ENCODE data around the gene USP21. TPM values are rescaled to one million over a fixed set of nuclear protein-coding genes. Genes with fewer than 3 reads are reported as not detected.

The USP21 gene
- total and polyA plus RNA-seq, 2 of the 13 experiments (the other 11 are each of a cell fraction or from before 2014, with no cell fraction given), result 10.1 to 33.1 TPM

DNA sequence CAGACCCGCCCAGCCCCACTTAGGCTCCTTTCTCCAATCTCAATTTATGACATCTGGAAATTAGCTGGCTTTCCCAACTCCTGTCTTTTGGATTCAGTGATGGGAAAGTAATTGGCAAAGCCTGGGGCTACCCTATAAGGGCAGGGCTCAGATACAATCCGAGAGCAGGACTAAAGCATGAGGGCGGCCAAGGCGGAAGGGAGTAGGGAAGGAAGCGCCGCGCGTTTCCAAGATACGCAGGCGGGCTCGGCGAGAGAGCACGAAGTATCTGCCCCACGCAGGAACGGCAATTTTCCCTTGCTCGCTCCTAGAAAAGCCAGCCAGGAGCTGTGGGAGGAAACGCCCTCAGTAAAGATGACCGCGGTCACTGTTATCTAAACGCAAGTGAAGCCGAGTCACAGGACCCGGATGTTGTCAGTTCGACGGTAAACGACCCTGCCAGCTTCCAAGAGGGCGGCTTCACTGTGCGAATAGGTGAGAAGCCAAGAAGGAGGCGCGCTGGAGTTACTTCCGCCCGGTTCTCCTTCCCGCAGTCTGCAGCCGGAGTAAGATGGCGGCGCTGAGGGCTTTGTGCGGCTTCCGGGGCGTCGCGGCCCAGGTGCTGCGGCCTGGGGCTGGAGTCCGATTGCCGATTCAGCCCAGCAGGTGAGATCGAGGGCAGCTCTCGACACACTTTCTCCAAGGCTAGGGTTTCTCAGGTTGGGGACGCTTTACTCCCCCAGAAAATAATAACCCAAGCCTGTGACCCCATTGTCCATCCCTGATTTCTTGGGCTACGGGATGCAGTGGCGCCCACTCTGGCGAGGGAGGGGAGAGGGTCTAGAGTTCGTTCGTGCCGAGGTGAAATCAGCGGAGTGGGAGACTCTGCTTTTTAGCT lies 42.8 kb downstream of the USP21 start, which contains the start of gene NDUFS2 (continued):
- TF ChIP-seq, protein P1, sequence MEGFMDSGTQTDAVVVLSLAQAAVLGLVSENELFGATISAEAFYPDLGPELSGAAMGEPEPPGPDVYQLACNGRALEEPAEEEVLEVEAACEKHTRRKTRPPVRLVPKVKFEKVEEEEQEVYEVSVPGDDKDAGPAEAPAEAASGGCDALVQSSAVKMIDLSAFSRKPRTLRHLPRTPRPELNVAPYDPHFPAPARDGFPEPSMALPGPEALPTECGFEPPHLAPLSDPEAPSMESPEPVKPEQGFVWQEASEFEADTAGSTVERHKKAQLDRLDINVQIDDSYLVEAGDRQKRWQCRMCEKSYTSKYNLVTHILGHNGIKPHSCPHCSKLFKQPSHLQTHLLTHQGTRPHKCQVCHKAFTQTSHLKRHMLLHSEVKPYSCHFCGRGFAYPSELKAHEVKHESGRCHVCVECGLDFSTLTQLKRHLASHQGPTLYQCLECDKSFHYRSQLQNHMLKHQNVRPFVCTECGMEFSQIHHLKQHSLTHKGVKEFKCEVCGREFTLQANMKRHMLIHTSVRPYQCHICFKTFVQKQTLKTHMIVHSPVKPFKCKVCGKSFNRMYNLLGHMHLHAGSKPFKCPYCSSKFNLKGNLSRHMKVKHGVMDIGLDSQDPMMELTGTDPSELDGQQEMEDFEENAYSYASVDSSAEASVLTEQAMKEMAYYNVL (CRISPR knock-in tag; IDR thresholded peaks at IDR 0.05; ENCODE audit: borderline replicate concordance), result no peak
- peak; percentile 48 for TF ChIP-seq HNRNPLL (IDR thresholded peaks at IDR 0.05; ENCODE audit: low read depth, low read length, poor library complexity, severe bottlenecking)
- TF ChIP-seq, protein P2, sequence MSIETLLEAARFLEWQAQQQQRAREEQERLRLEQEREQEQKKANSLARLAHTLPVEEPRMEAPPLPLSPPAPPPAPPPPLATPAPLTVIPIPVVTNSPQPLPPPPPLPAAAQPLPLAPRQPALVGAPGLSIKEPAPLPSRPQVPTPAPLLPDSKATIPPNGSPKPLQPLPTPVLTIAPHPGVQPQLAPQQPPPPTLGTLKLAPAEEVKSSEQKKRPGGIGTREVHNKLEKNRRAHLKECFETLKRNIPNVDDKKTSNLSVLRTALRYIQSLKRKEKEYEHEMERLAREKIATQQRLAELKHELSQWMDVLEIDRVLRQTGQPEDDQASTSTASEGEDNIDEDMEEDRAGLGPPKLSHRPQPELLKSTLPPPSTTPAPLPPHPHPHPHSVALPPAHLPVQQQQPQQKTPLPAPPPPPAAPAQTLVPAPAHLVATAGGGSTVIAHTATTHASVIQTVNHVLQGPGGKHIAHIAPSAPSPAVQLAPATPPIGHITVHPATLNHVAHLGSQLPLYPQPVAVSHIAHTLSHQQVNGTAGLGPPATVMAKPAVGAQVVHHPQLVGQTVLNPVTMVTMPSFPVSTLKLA (IDR thresholded peaks at IDR 0.05), result no peak
- TF ChIP-seq MTF2 (CRISPR knock-in tag; IDR thresholded peaks at IDR 0.05; ENCODE audit: borderline replicate concordance), result no peak
- TF ChIP-seq KDM2A (CRISPR knock-in tag; IDR thresholded peaks at IDR 0.05; ENCODE audit: borderline replicate concordance, low read depth), result peak; percentile 66; the same call in 1 of the 2 replicates
- 0 out of 2 replicates have a peak, but pooled peaks have one; percentile 22 for TF ChIP-seq ZNF329 (CRISPR knock-in tag; IDR thresholded peaks at IDR 0.05; ENCODE audit: low read depth)
- TF ChIP-seq ZNF30 (CRISPR knock-in tag; IDR thresholded peaks at IDR 0.05), result no peak
- TF ChIP-seq ZNF841 (CRISPR knock-in tag; IDR thresholded peaks at IDR 0.05; ENCODE audit: borderline replicate concordance), result no peak
- no peak for TF ChIP-seq ZNF234 (CRISPR knock-in tag; conservative IDR thresholded peaks at IDR 0.05)
- no peak for TF ChIP-seq KLF6 (CRISPR knock-in tag; IDR thresholded peaks at IDR 0.05)
- 0 out of 2 replicates have a peak, but pooled peaks have one; percentile 24 for TF ChIP-seq ZNF766 (CRISPR knock-in tag; IDR thresholded peaks at IDR 0.05; ENCODE audit: borderline replicate concordance)
- peak; percentile 69 for TF ChIP-seq ATF7-NPFF (CRISPR knock-in tag; IDR thresholded peaks at IDR 0.05; ENCODE audit: low read depth)
- TF ChIP-seq KAT8 (CRISPR knock-in tag; IDR thresholded peaks at IDR 0.05), result peak; percentile 90
- peak; percentile 62; the same call in 1 of the 2 replicates for TF ChIP-seq ZNF292 (CRISPR knock-in tag; IDR thresholded peaks at IDR 0.05; ENCODE audit: borderline replicate concordance, low read depth)
- 0 out of 2 replicates have a peak, but pooled peaks have one; percentile 33 for TF ChIP-seq ZNF572 (CRISPR knock-in tag; IDR thresholded peaks at IDR 0.05)
- TF ChIP-seq NONO (IDR thresholded peaks at IDR 0.05), result no peak
- TF ChIP-seq NONO (CRISPR knock-in tag; conservative IDR thresholded peaks at IDR 0.05), result peak; percentile 77; the same call in 1 of the 2 replicates
- TF ChIP-seq, protein P3, sequence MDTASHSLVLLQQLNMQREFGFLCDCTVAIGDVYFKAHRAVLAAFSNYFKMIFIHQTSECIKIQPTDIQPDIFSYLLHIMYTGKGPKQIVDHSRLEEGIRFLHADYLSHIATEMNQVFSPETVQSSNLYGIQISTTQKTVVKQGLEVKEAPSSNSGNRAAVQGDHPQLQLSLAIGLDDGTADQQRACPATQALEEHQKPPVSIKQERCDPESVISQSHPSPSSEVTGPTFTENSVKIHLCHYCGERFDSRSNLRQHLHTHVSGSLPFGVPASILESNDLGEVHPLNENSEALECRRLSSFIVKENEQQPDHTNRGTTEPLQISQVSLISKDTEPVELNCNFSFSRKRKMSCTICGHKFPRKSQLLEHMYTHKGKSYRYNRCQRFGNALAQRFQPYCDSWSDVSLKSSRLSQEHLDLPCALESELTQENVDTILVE (CRISPR knock-in tag; IDR thresholded peaks at IDR 0.05), result 0 out of 2 replicates have a peak, but pooled peaks have one; percentile 22
- peak; percentile 54; the same call in 1 of the 2 replicates for TF ChIP-seq ZNF160 (CRISPR knock-in tag; IDR thresholded peaks at IDR 0.05)
- no peak for TF ChIP-seq ZNF670 (CRISPR knock-in tag; IDR thresholded peaks at IDR 0.05; ENCODE audit: borderline replicate concordance)
- peak; percentile 20 for TF ChIP-seq TEAD3 (CRISPR knock-in tag; optimal IDR thresholded peaks at IDR 0.05; ENCODE audit: borderline replicate concordance)
- TF ChIP-seq TEAD2 (CRISPR knock-in tag; IDR thresholded peaks at IDR 0.05), result no peak
- TF ChIP-seq POLR2AphosphoS2 (IDR thresholded peaks at IDR 0.05; ENCODE audit: low read depth, low read length), result no peak
- TF ChIP-seq HOXA7 (CRISPR knock-in tag; IDR thresholded peaks at IDR 0.05), result no peak
- TF ChIP-seq ZNF10 (CRISPR knock-in tag; IDR thresholded peaks at IDR 0.05; ENCODE audit: borderline replicate concordance, low read depth), result no peak
- TF ChIP-seq HCFC1 (IDR thresholded peaks at IDR 0.05; ENCODE audit: low read depth, low read length), result peak; percentile 91
